HFF-Myc (cell line): ENCODE results near the gene CACNG3.

ENCODE experiments used
- DNase-seq: peaks from one replicate; pipeline ENCODE4 v3.0.0-alpha.2; 2011; ENCODE audit warnings: low read depth; ENCODE audit errors: extremely low read depth
- H3K4me3 ChIP-seq: replicated peaks from 2 replicates; pipeline ENCODE4 v1.5.1; 2011; ENCODE audit warnings: low read depth, mild to moderate bottlenecking, control low read depth, low read length
- CTCF ChIP-seq: IDR thresholded peaks from 2 replicates; pipeline ENCODE4 v1.5.1; 2012; ENCODE audit warnings: mild to moderate bottlenecking, low read depth, low read length, control low read depth; ENCODE audit errors: missing control alignments

The CACNG3 gene

GRCh38 chr16:24409045-24409444, 152.9 kb downstream of the CACNG3 start:
- no peak overlapping the region for H3K4me3 ChIP-seq
- TF ChIP-seq CTCF = no peak
- DNase-seq = no peak
